ENCODE data around the gene TSEN34.
"Not testable (repeated sequence)": the region's sequence is repeated elsewhere in the genome, so short reads cannot be mapped to it uniquely, and the experiment has no call there.

TSEN34 gene

GRCh38 chr19:54169149-54169740 is 21.9 kb upstream of the TSEN34 start:
- no peak for DNase-seq (ENCODE audit: low read depth)
- TF ChIP-seq CTCF (conservative IDR thresholded peaks at IDR 0.05; ENCODE audit: low read depth, low read length) = no peak
- no peak overlapping the region for H3K4me3 ChIP-seq (ENCODE audit: low read length)

GRCh38 chr19:54171736-54172431 is 19.2 kb upstream of the TSEN34 start:
- H3K4me3 ChIP-seq (ENCODE audit: low read length); DNase-seq (ENCODE audit: low read depth): not testable (repeated sequence)

- no peak within 1 kb of the TSS for H3K4me3 ChIP-seq (ENCODE audit: low read length)
- DNase-seq (ENCODE audit: low read depth) = no peak
- peak; percentile 13 for TF ChIP-seq CTCF (conservative IDR thresholded peaks at IDR 0.05; ENCODE audit: low read depth, low read length)
Observed at GRCh38 chr19:54172471-54173358, 18.4 kb upstream of the TSEN34 start, which contains the start of gene TMC4. TMC4 (minus strand) TSS chr19:54173160; CDS start chr19:54173117, 43 bp downstream.

GRCh38 chr19:54173359-54173699 is 17.8 kb upstream of the TSEN34 start:
- no peak for TF ChIP-seq CTCF (conservative IDR thresholded peaks at IDR 0.05; ENCODE audit: low read depth, low read length)
- H3K4me3 ChIP-seq (ENCODE audit: low read length) = no peak overlapping the region
- DNase-seq (ENCODE audit: low read depth) = no peak

GRCh38 chr19:54173951-54174834 is 16.9 kb upstream of the TSEN34 start:
- TF ChIP-seq CTCF (conservative IDR thresholded peaks at IDR 0.05; ENCODE audit: low read depth, low read length) = no peak
- no peak overlapping the region for H3K4me3 ChIP-seq (ENCODE audit: low read length)
- no peak for DNase-seq (ENCODE audit: low read depth)

- no peak for TF ChIP-seq CTCF (conservative IDR thresholded peaks at IDR 0.05; ENCODE audit: low read depth, low read length)
- H3K4me3 ChIP-seq (ENCODE audit: low read length) = no peak overlapping the region
- no peak for DNase-seq (ENCODE audit: low read depth)
Observed at GRCh38 chr19:54178581-54179261, 12.4 kb upstream of the TSEN34 start.

Measured in retinal pigment epithelial cell (primary cell).